Activated CD8-positive, alpha-beta memory T cell treated with anti-CD3 and anti-CD28 coated beads, Interleukin-2, amount 50 U/mL, for 48 hours (primary cell): ENCODE data around the gene CPLX4.
A peak's percentile ranks its signal among the peaks of the same experiment; 100 is the strongest.
"Not testable (repeated sequence)": the region's sequence is repeated elsewhere in the genome, so short reads cannot be mapped to it uniquely, and the experiment has no call there.

Source experiments
- DNase-seq: peaks from one replicate; pipeline ENCODE4 v3.0.0-alpha.2; 2020

CPLX4 gene

DNA sequence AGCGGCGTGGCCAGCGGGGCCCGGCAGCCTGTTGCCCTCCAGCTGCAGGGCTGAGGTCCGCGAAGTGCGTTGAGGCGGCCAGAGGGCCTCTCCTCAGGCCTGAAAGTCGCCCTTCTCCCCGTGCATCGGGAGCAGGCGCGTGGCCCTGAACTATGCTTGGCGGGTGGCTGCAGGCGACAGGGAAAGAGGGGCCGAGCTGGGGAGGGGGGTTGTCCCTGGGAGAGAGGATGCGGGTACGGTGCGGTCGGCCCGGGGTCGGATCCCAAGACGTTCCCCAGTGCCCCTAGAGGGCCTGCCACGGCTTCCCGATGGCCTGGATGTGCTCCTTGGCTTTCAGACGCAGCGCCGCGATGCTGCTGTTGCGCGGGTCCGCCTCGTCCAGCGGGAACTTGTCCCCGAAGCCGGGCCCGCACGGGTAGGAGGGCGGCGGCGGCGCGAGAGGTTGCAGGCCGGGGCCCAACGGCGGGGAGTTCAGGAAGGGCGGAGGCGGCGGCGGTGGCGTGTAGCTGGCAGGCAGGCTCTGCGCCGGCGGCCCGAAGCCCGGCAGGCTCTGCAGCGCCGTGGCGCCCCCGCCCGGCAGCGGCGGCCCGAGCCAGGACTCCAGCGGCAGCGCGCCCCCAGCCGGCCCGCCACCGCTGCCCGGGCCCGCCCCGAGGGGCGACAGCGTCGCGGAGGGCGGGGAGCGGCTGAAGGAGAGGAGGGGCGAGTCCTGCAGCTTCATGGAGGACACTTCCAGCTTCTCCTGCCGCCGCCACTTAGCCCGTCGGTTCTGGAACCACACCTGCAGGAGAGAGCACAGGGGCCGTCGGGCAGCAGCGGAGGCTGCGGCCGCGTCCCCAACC is 49.5 kb downstream of the CPLX4 start:
- peak; percentile 80 for DNase-seq

DNA sequence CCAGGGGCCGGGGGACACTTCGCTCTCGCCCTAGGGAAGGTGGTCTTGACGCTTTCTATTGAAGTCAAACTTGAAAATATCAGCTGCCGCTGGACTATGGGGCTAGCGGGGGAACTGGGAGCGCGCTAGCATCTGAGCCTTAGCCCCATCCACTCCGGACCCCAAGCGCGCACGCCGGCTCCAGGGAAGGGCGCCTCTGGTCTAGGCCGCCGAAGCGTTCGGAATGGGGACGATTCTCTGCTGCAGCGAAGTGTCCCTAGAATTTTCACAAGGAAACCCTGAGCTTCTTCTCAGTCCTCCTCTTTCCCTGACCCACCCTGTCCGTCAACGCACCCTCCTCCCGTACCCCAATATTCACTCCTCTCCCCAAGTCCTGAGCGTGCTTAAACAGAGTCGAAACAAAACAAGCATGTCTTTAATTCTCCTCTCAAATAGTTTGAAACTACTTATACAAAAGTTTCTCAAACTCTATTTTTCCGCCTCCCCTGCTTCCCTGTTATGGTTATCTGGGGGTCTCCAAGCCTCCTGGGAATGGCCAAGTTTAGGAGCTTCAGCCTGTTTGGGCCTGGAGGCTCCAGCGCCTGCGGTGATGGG is 50.2 kb downstream of the CPLX4 start:
- DNase-seq = no peak

DNA sequence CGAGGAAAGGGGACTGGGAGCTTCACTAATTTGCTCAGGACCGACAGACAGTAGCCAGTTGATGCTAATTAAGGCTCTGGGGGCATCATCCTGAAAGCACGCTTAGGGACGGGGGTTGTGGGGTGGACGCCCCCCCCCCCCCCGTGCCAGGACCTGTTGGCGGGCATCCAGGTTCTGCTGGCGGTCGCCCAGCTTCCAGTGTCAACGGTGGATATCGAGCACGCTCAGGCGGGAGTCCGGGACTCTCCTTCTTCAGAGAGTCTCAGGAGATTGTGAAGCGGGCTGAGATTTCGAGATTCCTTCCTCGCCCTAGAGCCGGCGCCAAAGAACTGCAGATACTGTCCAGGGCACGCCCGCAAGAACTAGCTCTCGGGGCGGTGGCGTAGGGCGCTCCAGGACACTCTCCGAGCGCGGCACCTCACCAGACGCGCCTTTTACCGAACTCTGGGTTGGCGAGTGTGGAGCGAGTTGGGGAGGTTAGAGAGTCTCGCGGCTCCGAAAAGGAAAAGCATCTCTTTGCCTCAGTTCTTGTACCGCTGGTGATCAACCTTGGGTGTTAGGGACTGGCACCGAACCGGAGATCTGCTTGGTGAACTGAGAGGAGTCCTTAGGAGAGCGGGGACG is 50.8 kb downstream of the CPLX4 start:
- peak; percentile 54 for DNase-seq

DNA sequence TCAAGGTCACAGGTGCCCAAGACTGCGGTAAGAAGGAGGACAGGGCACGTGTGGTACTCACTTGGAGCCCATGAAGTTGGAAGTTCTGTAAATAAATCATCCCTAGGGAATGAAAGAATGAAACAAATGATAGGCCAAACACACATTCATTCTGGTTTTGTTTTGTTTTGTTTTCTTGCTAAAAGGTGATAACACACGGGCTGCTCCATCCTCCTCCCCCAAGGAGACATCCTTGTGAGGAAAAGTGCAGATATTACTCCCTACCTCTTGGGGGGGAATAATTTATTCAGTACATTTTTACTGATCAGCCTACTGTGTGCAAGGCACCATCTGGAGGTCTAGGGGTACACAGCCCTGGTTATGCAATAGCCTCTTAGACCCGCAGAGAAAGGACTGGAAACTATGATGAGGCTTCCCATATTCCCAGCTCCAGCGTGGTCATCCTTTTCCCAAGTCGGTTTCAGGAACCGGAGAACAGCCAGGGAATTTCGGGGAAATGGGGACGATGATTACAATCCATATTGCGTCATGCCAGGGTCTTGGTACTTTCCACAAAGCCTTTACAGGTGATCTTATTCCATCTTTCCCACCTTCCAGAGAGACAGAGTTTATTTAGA is 51.5 kb downstream of the CPLX4 start:
- no peak for DNase-seq

DNA sequence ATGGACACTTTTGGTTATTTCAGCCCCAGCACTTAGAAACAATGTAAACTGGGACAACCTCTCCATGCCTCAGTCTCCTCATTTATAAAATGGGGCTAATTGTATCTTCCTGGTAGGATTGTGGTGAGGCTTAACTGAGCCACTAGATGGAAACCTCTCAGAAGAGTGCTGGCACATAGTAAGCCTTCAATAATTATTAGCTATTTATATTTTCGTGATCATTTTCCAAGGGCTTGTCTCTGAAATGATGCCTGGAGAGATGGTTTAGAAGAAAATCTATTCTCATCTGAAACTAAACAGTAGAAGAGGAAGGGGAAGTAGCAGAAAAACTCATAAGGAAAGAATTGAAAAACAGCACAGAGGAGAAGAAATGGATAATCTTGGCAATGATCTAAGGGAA is 52.0 kb downstream of the CPLX4 start:
- no peak for DNase-seq

DNA sequence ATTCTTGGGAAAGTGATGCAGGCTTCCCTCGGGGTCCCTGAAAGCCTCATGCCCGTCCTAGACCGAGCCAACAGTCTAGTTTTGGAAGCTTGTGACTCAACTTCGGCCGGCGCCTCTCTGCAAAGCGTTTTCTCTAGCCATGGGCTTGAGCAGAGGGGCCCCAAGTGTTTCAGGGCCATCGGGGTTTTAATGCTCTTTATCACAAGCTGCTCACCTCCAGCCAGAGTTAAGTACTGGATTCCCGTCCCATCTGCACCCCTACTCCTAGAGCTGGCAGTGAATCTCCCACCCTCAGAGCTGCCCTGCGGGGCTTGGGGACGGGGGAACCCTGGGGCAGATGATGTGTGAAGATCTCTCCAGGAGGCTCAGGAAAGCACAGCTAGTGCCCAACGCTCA is 52.5 kb downstream of the CPLX4 start:
- no peak for DNase-seq

DNA sequence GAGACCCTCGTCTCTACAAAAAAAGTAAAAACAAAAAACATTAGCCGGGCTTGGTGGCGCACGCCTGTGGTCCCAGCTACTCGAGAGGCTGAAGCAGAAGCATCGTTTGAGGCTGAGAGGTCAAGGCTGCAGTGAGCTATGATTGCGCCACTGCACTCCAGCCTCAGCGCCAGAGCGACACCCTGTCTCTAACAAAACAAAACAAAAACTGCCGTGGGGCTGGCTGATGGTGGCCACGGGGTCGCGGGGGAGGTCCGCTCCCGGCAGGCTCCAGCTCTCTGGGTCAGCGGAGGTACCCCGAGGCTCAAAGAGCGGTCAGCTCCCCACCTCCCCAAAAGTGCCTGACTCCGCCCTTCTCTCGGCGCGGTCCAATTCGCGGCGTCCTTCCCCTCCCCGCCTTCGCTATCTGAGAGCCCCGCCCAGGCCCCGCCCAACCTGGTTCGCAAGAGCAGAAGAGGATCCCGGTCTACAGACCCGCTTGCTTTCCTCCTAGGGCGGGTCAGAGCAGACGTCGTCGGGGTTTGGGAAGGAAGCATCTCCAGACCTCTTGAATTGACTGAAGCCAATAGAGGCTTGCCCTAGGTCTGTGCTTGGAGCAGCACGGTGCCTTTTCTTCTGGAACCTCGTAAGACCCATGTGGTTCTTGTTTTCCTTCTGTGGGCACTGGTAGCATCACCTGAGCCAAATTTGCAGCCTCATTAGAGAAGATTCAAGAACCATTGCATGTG is 53.0 kb downstream of the CPLX4 start:
- peak; percentile 71 for DNase-seq

DNA sequence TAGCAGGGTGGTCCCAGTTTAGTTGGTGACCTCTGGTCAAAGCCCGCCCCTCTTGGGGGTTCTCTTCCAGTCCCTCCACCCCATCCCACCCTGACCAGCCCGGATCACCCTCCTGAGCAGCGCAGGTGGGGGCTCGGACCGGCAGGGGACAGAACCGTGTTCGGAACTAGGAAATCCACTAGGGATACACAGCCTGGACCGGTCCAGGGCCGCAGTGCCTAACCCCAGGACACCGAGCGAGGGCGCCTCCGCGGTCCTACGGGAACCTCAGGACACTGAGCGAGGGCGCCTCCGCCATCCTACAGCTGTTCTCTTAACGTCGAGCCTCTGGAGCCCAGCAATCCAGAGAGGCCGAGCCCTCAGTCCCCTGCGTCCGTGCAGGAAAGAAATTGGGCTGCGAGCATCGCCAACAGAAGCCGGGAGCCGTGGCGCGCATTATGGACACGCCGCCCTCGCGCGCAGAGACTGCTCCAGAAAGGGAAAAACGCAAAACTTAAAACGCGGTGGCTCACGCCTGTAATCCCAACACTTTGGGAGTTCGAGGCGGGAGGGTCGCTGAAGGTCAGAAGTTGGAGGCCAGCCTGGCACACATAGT is 53.7 kb downstream of the CPLX4 start:
- DNase-seq = no peak

DNA sequence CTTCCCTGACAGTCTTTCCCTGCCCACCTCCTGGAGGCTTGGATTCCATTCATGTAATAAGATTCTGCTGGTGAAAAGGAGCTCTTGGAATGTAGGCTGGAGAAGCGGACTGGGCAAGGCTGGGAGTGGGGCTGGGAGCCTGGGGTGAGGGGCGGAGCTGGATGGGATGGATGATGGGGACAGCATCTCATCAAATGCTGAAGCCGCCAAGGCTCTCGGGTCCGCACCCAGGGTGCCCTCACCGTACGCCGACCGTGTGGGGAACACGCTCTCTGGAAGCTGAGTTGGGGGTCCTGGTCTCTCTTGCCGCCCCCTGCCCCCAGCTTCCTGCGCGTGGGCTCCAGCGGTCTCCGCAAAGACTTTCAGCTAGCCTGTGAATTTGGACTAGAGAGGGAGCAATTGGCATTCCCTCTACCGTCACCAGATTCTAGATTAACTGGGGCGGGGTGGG is 54.3 kb downstream of the CPLX4 start:
- DNase-seq = no peak

DNA sequence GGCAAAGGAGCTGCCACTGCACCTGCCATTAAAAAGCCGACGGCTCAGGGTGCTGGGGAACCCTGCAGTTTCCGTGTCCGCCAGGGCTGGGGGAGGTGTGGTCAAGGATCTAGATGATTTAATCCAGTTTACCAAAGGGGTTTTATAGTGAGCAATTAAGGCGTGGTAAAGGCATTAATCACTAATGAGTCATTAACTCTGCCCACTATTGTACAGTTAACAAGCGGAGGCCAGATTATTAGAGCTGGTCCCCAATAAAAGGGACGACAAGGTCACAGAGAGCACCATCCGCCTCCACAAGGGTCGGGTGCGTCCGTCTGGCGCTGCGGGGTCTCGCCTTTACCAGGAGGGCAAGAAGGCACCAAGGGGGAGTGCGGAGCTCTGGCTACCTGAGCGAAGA is 54.8 kb downstream of the CPLX4 start:
- no peak for DNase-seq

DNA sequence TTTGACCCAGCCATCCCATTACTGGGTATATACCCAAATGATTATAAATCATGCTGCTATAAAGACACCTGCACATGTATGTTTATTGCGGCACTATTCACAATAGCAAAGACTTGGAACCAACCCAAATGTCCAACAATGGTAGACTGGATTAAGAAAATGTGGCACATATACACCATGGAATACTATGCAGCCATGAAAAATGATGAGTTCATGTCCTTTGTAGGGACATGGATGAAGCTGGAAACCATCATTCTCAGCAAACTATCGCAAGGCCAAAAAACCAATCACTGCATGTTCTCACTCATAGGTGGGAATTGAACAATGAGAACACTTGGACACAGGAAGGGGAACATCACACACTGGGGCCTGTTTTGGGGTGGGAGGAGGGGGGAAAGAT is 56.2 kb downstream of the CPLX4 start:
- DNase-seq = not testable (repeated sequence)

DNA sequence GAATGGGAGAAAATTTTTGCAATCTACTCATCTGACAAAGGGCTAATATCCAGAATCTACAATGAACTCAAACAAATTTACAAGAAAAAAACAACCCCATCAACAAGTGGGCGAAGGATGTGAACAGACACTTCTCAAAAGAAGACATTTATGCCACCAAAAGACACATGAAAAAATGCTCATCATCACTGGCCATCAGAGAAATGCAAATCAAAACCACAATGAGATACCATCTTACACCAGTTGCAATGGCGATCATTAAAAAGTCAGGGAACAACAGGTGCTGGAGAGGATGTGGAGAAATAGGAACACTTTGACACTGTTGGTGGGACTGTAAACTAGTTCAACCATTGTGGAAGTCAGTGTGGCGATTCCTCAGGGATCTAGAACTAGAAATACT is 56.6 kb downstream of the CPLX4 start:
- not testable (repeated sequence) for DNase-seq

DNA sequence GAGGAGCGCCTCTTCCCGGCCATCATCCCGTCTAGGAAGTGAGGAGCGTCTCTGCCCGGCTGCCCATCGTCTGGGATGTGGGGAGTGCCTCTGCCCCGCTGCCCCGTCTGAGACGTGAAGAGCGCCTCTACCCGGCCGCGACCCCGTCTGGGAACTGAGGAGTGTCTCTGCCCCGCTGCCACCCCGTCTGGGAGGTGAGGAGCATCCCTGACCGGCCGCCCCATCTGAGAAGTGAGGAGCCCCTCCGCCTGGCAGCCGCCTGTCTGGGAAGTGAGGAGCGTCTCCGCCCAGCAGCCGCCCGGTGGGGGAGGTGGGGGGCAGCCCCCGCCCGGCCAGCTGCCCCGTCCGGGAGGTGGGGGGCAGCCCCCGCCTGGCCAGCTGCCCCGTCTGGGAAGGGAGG is 63.0 kb downstream of the CPLX4 start:
- DNase-seq = not testable (repeated sequence)

DNA sequence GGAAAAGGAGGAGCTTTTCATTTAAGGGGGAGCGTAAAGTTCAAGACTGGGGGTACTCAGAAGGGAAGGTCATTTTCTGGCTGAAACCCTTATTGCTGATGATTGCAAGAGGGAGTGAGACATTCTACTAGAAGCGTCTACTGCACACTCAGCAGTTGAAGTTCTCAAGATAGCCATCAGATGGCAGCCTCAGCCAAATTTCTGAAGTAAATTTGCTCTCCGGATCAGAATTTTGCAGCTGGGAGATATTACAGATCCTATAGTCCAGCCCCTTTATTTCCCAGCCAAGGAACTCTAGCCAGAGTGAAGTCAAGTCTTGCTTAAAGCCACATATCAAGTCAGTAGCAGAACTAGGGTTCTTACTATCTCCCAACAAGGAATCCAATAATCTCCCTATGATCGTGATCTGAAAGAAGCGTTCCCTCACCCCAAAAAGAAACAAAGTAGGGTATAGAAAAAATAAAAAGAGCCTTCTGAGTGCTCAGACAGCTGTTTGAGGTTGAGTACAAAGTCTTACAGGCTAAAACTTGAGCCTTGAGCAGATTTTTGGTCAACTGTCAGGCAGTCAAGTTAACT is 69.2 kb downstream of the CPLX4 start:
- no peak for DNase-seq

DNA sequence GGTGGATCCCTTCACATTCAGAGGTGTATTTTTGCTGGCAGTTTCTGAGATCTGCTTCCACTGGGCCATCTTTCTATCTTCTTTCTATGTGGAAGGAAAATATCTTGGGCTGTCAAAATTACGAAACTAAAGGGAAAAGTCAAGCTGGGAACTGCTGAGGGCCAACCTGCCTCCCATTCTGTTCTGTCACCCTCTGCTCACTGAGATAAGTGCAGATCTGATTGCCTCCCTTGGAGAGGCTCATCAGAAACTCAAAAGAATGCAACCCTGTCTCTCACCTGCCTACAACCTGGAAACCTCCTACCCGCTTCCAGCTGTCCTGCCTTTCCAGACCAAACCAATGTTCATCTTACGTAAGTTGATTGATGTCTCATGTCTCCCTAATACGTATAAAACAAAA is 71.7 kb downstream of the CPLX4 start:
- no peak for DNase-seq
